Keratinocyte (primary cell): ENCODE results near the gene CFAP210.
"Not testable (repeated sequence)": the region's sequence is repeated elsewhere in the genome, so short reads cannot be mapped to it uniquely, and the experiment has no call there.

Experiments
- EZH2 ChIP-seq: IDR thresholded peaks from one replicate; pipeline ENCODE4 v1.6.1; 2012; ENCODE audit warnings: inconsistent platforms, mild to moderate bottlenecking, low read length, moderate library complexity
- TF ChIP-seq, protein P1 (sequence below), 3 experiments: IDR thresholded peaks in 1 of 3; conservative IDR thresholded peaks in 1 of 3; optimal IDR thresholded peaks in 1 of 3; 2 replicates in 2 of 3; 3 replicates in 1 of 3; pipeline versions ENCODE3 to v1.5.1; 2011; ENCODE audit warnings: low read length in 3 of 3, mild to moderate bottlenecking in 3 of 3, moderate library complexity in 2 of 3, control low read depth in 1 of 3, inconsistent platforms in 1 of 3; ENCODE audit not compliant: insufficient read depth in 2 of 3; ENCODE audit errors: extremely low read depth in 1 of 3

DNA sequence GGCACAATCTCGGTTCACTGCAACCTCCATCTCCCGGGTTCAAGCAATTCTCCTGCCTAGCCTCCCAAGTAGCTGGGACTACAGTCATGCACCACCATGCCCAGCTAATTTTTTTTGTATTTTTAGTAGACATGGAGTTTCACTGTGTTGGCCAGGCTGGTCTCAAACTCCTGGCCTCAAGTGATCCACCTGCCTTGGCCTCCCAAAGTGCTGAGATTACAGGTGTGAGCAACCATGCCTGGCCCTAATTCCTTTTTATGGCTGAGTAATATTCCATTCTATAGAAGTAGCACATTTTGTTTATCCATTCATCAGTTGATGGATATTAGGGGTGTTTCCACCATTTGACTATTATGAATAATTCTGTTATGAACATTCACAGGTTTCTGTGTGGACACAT, 9.5 kb downstream of the CFAP210 start:
- TF ChIP-seq, protein P1, sequence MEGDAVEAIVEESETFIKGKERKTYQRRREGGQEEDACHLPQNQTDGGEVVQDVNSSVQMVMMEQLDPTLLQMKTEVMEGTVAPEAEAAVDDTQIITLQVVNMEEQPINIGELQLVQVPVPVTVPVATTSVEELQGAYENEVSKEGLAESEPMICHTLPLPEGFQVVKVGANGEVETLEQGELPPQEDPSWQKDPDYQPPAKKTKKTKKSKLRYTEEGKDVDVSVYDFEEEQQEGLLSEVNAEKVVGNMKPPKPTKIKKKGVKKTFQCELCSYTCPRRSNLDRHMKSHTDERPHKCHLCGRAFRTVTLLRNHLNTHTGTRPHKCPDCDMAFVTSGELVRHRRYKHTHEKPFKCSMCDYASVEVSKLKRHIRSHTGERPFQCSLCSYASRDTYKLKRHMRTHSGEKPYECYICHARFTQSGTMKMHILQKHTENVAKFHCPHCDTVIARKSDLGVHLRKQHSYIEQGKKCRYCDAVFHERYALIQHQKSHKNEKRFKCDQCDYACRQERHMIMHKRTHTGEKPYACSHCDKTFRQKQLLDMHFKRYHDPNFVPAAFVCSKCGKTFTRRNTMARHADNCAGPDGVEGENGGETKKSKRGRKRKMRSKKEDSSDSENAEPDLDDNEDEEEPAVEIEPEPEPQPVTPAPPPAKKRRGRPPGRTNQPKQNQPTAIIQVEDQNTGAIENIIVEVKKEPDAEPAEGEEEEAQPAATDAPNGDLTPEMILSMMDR (optimal IDR thresholded peaks at IDR 0.05 in 1 of 3, IDR thresholded peaks at IDR 0.05 in 1 of 3, conservative IDR thresholded peaks at IDR 0.05 in 1 of 3; ENCODE audit: extremely low read depth in 1 of 3, insufficient read depth in 2 of 3, low read length in 3 of 3): not testable (repeated sequence)
- TF ChIP-seq EZH2: not testable (repeated sequence)
